K562 (cell line): ENCODE measurements around the gene TSEN54. TPM values are rescaled to one million over a fixed set of nuclear protein-coding genes. Genes with fewer than 3 reads are reported as not detected.

ENCODE experiments used
- ATAC-seq: fragments of 200-7000 bp; cut with Tn5 transposase; 3 replicates; pipeline ENCODE4 v1.9.1; 2020; ENCODE audit warnings: moderate library complexity
- BruUV-seq: library from RNA; stranded (reverse); fragments of 400-500 nt; replicated peaks from 2 replicates; lab custom pipeline; 2021; lab: Mats Ljungman, UMichigan
- CTCF ChIA-PET: fragments of 300-600 bp; formaldehyde crosslinking; extraction: SDS; loops from one replicate; lab custom pipeline; 2021; ENCODE audit warnings: low intra/inter-chr PET ratio; lab: Yijun Ruan, JAX
- POLR2A ChIA-PET: fragments of 300-600, 350-650 bp; sonication (Branson Sonifier 250); formaldehyde crosslinking; extraction: SDS; loops from one replicate; lab custom pipeline; 2021; ENCODE audit warnings: antibody characterized with exemption, inconsistent platforms; lab: Yijun Ruan, JAX
- DNase-seq, 4 experiments: peaks; one replicate each; pipeline versions ENCODE4 v3.0.0 to v3.0.0-alpha.2; 2011 to 2018; ENCODE audit warnings: low spot score in 3 of 4, mixed read lengths in 3 of 4; ENCODE audit errors: extremely low read depth in 1 of 4
- FAIRE-seq: peaks from 2 replicates; lab custom pipeline; 2011; peaks lifted over from hg19 to GRCh38; lab: Jason Lieb, UNC
- H2AFZ ChIP-seq: 2 replicates; pipeline ENCODE4 v1.6.0; 2011; ENCODE audit warnings: low read depth, low read length, control low read depth, inconsistent platforms
- H3K27ac ChIP-seq: fragments of 200-600 bp; 3 replicates; pipeline ENCODE4 v1.8.0; 2011; ENCODE audit warnings: low read depth, mild to moderate bottlenecking, control low read depth, inconsistent platforms, low read length, moderate library complexity, mixed read lengths; ENCODE audit errors: extremely low read depth
- H3K27me3 ChIP-seq, 2 experiments: fragments of 300-600 bp in 1 of 2; 2 replicates in 1 of 2; 3 replicates in 1 of 2; pipeline versions ENCODE4 v1.6.0 to v1.8.0; 2011; ENCODE audit warnings: inconsistent platforms in 2 of 2, low read length in 2 of 2, mild to moderate bottlenecking in 1 of 2, mixed read lengths in 1 of 2, moderate library complexity in 1 of 2; ENCODE audit not compliant: control insufficient read depth in 2 of 2, insufficient read depth in 2 of 2
- H3K36me3 ChIP-seq: fragments of 300-600 bp; 3 replicates; pipeline ENCODE4 v1.8.0; 2011; ENCODE audit warnings: mild to moderate bottlenecking, low read length, inconsistent platforms; ENCODE audit not compliant: control insufficient read depth, insufficient read depth
- H3K4me1 ChIP-seq, 2 experiments: fragments of 200-600 bp in 1 of 2; replicated peaks in 1 of 2; 2 replicates in 1 of 2; 3 replicates in 1 of 2; pipeline versions ENCODE4 v1.5.1 to v1.8.0; 2011; ENCODE audit warnings: inconsistent platforms in 2 of 2, low read length in 2 of 2, mild to moderate bottlenecking in 1 of 2, mixed read lengths in 1 of 2, moderate library complexity in 1 of 2; ENCODE audit not compliant: control insufficient read depth in 2 of 2, insufficient read depth in 2 of 2
- H3K4me2 ChIP-seq: 2 replicates; pipeline ENCODE4 v1.6.1; 2011; ENCODE audit warnings: low read length, control low read depth, inconsistent platforms, mixed read lengths; ENCODE audit not compliant: insufficient read depth
- H3K4me3 ChIP-seq: fragments of 200-600 bp; sonication (generic), shearing (Covaris generic); 2 replicates; pipeline ENCODE4 v1.5.1; 2016; ENCODE audit warnings: control low read depth, inconsistent platforms
- H3K79me2 ChIP-seq: fragments of 200-600 bp; 3 replicates; pipeline ENCODE4 v1.8.0; 2011; ENCODE audit warnings: low read length, inconsistent platforms; ENCODE audit not compliant: control insufficient read depth, insufficient read depth
- H3K9ac ChIP-seq, 2 experiments: 2 replicates each; pipeline versions ENCODE4 v1.6.0 to v1.6.1; 2011; ENCODE audit warnings: low read depth in 2 of 2, low read length in 2 of 2, control low read depth in 1 of 2, inconsistent platforms in 1 of 2, mild to moderate bottlenecking in 1 of 2, mixed read lengths in 1 of 2; ENCODE audit not compliant: insufficient read depth in 1 of 2
- H3K9me1 ChIP-seq: one replicate; pipeline ENCODE4 v1.6.0; 2011; ENCODE audit warnings: inconsistent platforms, mild to moderate bottlenecking, low read length, moderate library complexity; ENCODE audit not compliant: control insufficient read depth, insufficient read depth
- H3K9me3 ChIP-seq: replicated peaks from 2 replicates; pipeline ENCODE4 v1.5.1; 2011; ENCODE audit warnings: low read depth, low read length, inconsistent platforms; ENCODE audit not compliant: control insufficient read depth, insufficient read depth
- H4K20me1 ChIP-seq: replicated peaks from 2 replicates; pipeline ENCODE4 v1.6.1; 2011; ENCODE audit warnings: low read length, inconsistent platforms, mixed read lengths; ENCODE audit not compliant: control insufficient read depth, insufficient read depth
- ELK3 ChIP-seq: fragments of 450-650 bp; formaldehyde crosslinking; IDR thresholded peaks from 2 replicates; pipeline ENCODE4 v1.4.0; 2020; ENCODE audit warnings: mild to moderate bottlenecking
- FIP1L1 ChIP-seq: fragments of 200-400 bp; formaldehyde crosslinking; IDR thresholded peaks from 2 replicates; pipeline ENCODE4 v1.6.1; 2018; ENCODE audit warnings: mild to moderate bottlenecking, low read depth, low read length; ENCODE audit not compliant: poor library complexity, severe bottlenecking
- HBP1 ChIP-seq: fragments of 450-650 bp; formaldehyde crosslinking; IDR thresholded peaks from 2 replicates; pipeline ENCODE4 v1.4.0; 2022; ENCODE audit warnings: missing genetic modification characterization
- KAT7 ChIP-seq: sonication (generic); formaldehyde crosslinking; IDR thresholded peaks from 2 replicates; pipeline ENCODE4 v1.8.0; 2022; ENCODE audit warnings: missing genetic modification reagents, mild to moderate bottlenecking, borderline replicate concordance
- MAZ ChIP-seq, 2 experiments: fragments of 450-650 bp in 1 of 2; sonication (generic) in 1 of 2; formaldehyde crosslinking; IDR thresholded peaks in 1 of 2; conservative IDR thresholded peaks in 1 of 2; 2 replicates each; pipeline versions ENCODE4 v1.4.0 to v1.5.0; 2020; ENCODE audit warnings: mild to moderate bottlenecking in 1 of 2, missing genetic modification reagents in 1 of 2
- NELFE ChIP-seq: IDR thresholded peaks from 2 replicates; pipeline ENCODE4 v1.6.1; 2011; ENCODE audit warnings: mild to moderate bottlenecking; ENCODE audit not compliant: insufficient read depth, insufficient read length
- ZFP91 ChIP-seq: sonication (generic); formaldehyde crosslinking; IDR thresholded peaks from 2 replicates; pipeline ENCODE4 v1.8.0; 2022; ENCODE audit warnings: mild to moderate bottlenecking, missing genetic modification reagents
- ZNF146 ChIP-seq: IDR thresholded peaks from one replicate; pipeline ENCODE4 v1.6.1; 2018; ENCODE audit warnings: missing compliant biosample characterization; ENCODE audit not compliant: unreplicated experiment
- WGBS: fragments of 100-300 bp; shearing (Covaris generic); methylation state at CpG from one replicate; pipeline ENCODE4 v1.1.6; 2016; ENCODE audit warnings: low coverage, mixed read lengths; ENCODE audit not compliant: insufficient coverage; ENCODE audit errors: missing lambda C conversion rate; 5-methylcytosine and 5-hydroxymethylcytosine counted together
- in situ Hi-C: fragments of 300-500 bp; cut with MboI; formaldehyde crosslinking; loops from 4 replicates; pipeline ENCODE4 v1.15.0; 2018; ENCODE audit warnings: inconsistent platforms, mixed read lengths
- intact Hi-C: fragments of 100-400 bp; cut with micrococcal nuclease; formaldehyde crosslinking; loops from 2 replicates; pipeline ENCODE4 v1.14.2; 2022
- polyA plus RNA-seq, 8 experiments: library from polyadenylated mRNA; depleted of rRNA in 4 of 8; stranded (reverse) in 5 of 8; unstranded in 3 of 8; fragments of >200 nt; fragmentation: Nextera tagmentation in 2 of 8; fragmentation: Illumina TruSeq in 1 of 8; extraction: Ambion mirVana in 2 of 8; extraction: Trizol in 1 of 8; gene quantifications; 2 replicates each; pipeline versions ENCODE4 v1.2.1 to v1.2.3, GENCODE V29; 2011 to 2014; ENCODE audit warnings: inconsistent platforms in 1 of 8, missing spikeins in 1 of 8
- total RNA-seq, 7 experiments: library from RNA; depleted of rRNA in 6 of 7; stranded (reverse); fragments of >200 nt in 6 of 7; fragmentation: Illumina TruSeq in 2 of 7; extraction: Trizol in 2 of 7; gene quantifications; 2 replicates each; pipeline versions ENCODE4 v1.2.1 to v1.2.3, GENCODE V29; 2011 to 2021; ENCODE audit warnings: low replicate concordance in 1 of 7

The TSEN54 gene
- total and polyA plus RNA-seq, 9 of the 15 experiments (the other 6 are each of a cell fraction or from before 2014, with no cell fraction given): 5.9 to 64.3 (median 48.9) TPM

- intact Hi-C loops: no loop called here
- H2AFZ ChIP-seq: no peak overlapping the region
- no TSS peak for BruUV-seq
- 68% methylated on average over 7 of the region's 14 CpGs for WGBS
- DNase-seq: no peak
- peaks cover 20% of the 10 kb centered on the region; the same call in 1 of the 3 replicates for H3K36me3 ChIP-seq
- ATAC-seq: no peak
- no peak overlapping the region for H3K4me2 ChIP-seq
- H3K79me2 ChIP-seq: 0 out of 3 replicates have a peak, but pooled peaks cover 2% of the 10 kb centered on the region
- H3K9ac ChIP-seq: peak overlapping the region in 1 of 2 experiments; percentile 43; a peak in 2 of 4 replicates
- H3K4me3 ChIP-seq: no peak overlapping the region
- no peak overlapping the region for H3K27ac ChIP-seq
- no peaks in the 10 kb centered on the region for H3K9me1 ChIP-seq
- H4K20me1 ChIP-seq: peaks cover 10% of the 10 kb centered on the region; the same call in 1 of the 2 replicates
- H3K9me3 ChIP-seq: no peaks in the 10 kb centered on the region
- H3K27me3 ChIP-seq: no peaks in the 10 kb centered on the region
- TF ChIP-seq FIP1L1 (no peak), MAZ (CRISPR knock-in tag; conservative IDR thresholded peaks at IDR 0.05 in 1 of 2, IDR thresholded peaks at IDR 0.05 in 1 of 2) (no peak), ELK3 (CRISPR knock-in tag) (no peak), ZFP91 (CRISPR knock-in tag) (no peak), KAT7 (CRISPR knock-in tag) (no peak), ZNF146 (CRISPR knock-in tag) (no peak), NELFE (no peak), HBP1 (CRISPR knock-in tag) (no peak)
- FAIRE-seq: no peak
- H3K4me1 ChIP-seq: peaks cover 11 to 37% of the 10 kb centered on the region in 2 experiments; a peak in 4 of 5 replicates
- ChIA-PET POLR2A (interaction anchor here (0.9 to 1.0 kb wide), 2 partner anchors 9 to 10 kb away, joined by 3 to 4 read pairs; no protein-coding TSS in a partner anchor), CTCF (no interaction called here)
- in situ Hi-C loops: no loop called here
These were observed 26.8 kb upstream of the TSEN54 start for GRCh38 chr17:75489511-75489955.
